ENCODE results near the gene LMO3.

LMO3 gene

GRCh38 chr12:16599081-16599480, 6.9 kb downstream of the LMO3 start:
- DNase-seq: no peak

GRCh38 chr12:16594797-16595196, 11.2 kb downstream of the LMO3 start:
- DNase-seq: no peak

- no peak for DNase-seq
These were observed 12.4 kb downstream of the LMO3 start for GRCh38 chr12:16593546-16593945.

GRCh38 chr12:16590645-16591044, 15.3 kb downstream of the LMO3 start:
- DNase-seq: no peak

- no peak for DNase-seq
These were observed 17.1 kb downstream of the LMO3 start for GRCh38 chr12:16588812-16589211.

GRCh38 chr12:16587514-16587913, 18.4 kb downstream of the LMO3 start:
- DNase-seq: no peak

GRCh38 chr12:16587110-16587453, 18.9 kb downstream of the LMO3 start:
- DNase-seq: no peak

GRCh38 chr12:16586350-16587109, 19.4 kb downstream of the LMO3 start:
- no peak for DNase-seq

- DNase-seq: no peak
These were observed 20.2 kb downstream of the LMO3 start for GRCh38 chr12:16585781-16586180.

GRCh38 chr12:16583969-16584745, 21.8 kb downstream of the LMO3 start:
- no peak for DNase-seq

- no peak for DNase-seq
These were observed 24.5 kb downstream of the LMO3 start for GRCh38 chr12:16581416-16581815.

- DNase-seq: no peak
These were observed 26.9 kb downstream of the LMO3 start for GRCh38 chr12:16579041-16579440.

GRCh38 chr12:16573398-16574077, 32.4 kb downstream of the LMO3 start:
- DNase-seq: no peak

- no peak for DNase-seq
These were observed 37.1 kb downstream of the LMO3 start for GRCh38 chr12:16568873-16569272.

GRCh38 chr12:16564675-16565074, 41.3 kb downstream of the LMO3 start:
- no peak for DNase-seq

GRCh38 chr12:16563504-16563903, 42.5 kb downstream of the LMO3 start:
- no peak for DNase-seq

GRCh38 chr12:16562921-16563320, 43.0 kb downstream of the LMO3 start:
- no peak for DNase-seq

GRCh38 chr12:16562435-16562834, 43.5 kb downstream of the LMO3 start:
- DNase-seq: no peak

- no peak for DNase-seq
These were observed 45.7 kb downstream of the LMO3 start for GRCh38 chr12:16560273-16560672.

- DNase-seq: no peak
These were observed 50.3 kb downstream of the LMO3 start for GRCh38 chr12:16555630-16556029.

GRCh38 chr12:16553457-16553856, 52.5 kb downstream of the LMO3 start:
- DNase-seq: no peak

GRCh38 chr12:16552301-16552700, 53.7 kb downstream of the LMO3 start:
- DNase-seq: no peak

- no peak for DNase-seq
These were observed 60.1 kb downstream of the LMO3 start for GRCh38 chr12:16545836-16546235.

GRCh38 chr12:16542586-16542985, 63.4 kb downstream of the LMO3 start:
- no peak for DNase-seq
